Bronchial epithelial cell (primary cell): ENCODE measurements around the gene CREBBP. TPM values are rescaled to one million over a fixed set of nuclear protein-coding genes. Genes with fewer than 3 reads are reported as not detected.

ENCODE experiments used
- DNase-seq: peaks from one replicate; pipeline ENCODE4 v3.0.0-alpha.2; 2010; ENCODE audit warnings: low read depth
- FAIRE-seq: peaks from 2 replicates; lab custom pipeline; 2011; peaks lifted over from hg19 to GRCh38; lab: Jason Lieb, UNC
- H3K27me3 ChIP-seq: 2 replicates; pipeline ENCODE4 v1.5.1; 2011; ENCODE audit warnings: low read length; ENCODE audit not compliant: control insufficient read depth, insufficient read depth
- H3K36me3 ChIP-seq: 2 replicates; pipeline ENCODE4 v1.5.1; 2011; ENCODE audit warnings: low read length; ENCODE audit not compliant: control insufficient read depth, insufficient read depth
- H3K4me3 ChIP-seq: 2 replicates; pipeline ENCODE4 v1.5.1; 2011; ENCODE audit warnings: mild to moderate bottlenecking, low read depth, low read length, control low read depth
- CTCF ChIP-seq: IDR thresholded peaks from 2 replicates; pipeline ENCODE4 v1.5.1; 2011; ENCODE audit warnings: mild to moderate bottlenecking, moderate library complexity, low read length, control low read depth, inconsistent platforms; ENCODE audit not compliant: insufficient read depth, severe bottlenecking
- total RNA-seq: library from RNA; depleted of rRNA; stranded (reverse); fragments of >200 nt; gene quantifications from 2 replicates; pipeline ENCODE4 v1.2.1, GENCODE V29; 2014

The CREBBP gene
- total RNA-seq, 1 donor from 2014 or later = 7.4 TPM

- no peak for FAIRE-seq
- no peaks in the 10 kb centered on the region for H3K27me3 ChIP-seq
- H3K36me3 ChIP-seq = peaks cover 15% of the 10 kb centered on the region
These were observed 119.0 kb downstream of the CREBBP start for GRCh38 chr16:3761375-3762106.

GRCh38 chr16:3760518-3760917, 120.0 kb downstream of the CREBBP start:
- no peak for FAIRE-seq
- no peak overlapping the region for H3K4me3 ChIP-seq
- H3K27me3 ChIP-seq = no peaks in the 10 kb centered on the region
- no peak for TF ChIP-seq CTCF
- no peak for DNase-seq
- H3K36me3 ChIP-seq = peaks cover 14% of the 10 kb centered on the region

More at GRCh38 chr16:3761375-3762106, 119.0 kb downstream of the CREBBP start:
- DNase-seq = no peak
- no peak for TF ChIP-seq CTCF
- no peak overlapping the region for H3K4me3 ChIP-seq

- no peak for TF ChIP-seq CTCF
These were observed 120.8 kb downstream of the CREBBP start for GRCh38 chr16:3759736-3760135.

GRCh38 chr16:3756113-3756512, 124.4 kb downstream of the CREBBP start:
- DNase-seq = no peak
- no peaks in the 10 kb centered on the region for H3K27me3 ChIP-seq
- FAIRE-seq = no peak
- H3K36me3 ChIP-seq = peaks cover 14% of the 10 kb centered on the region
- no peak for TF ChIP-seq CTCF
- no peak overlapping the region for H3K4me3 ChIP-seq

More at GRCh38 chr16:3759736-3760135, 120.8 kb downstream of the CREBBP start:
- no peak for DNase-seq
- Histone ChIP-seq H3K36me3 (peaks cover 14% of the 10 kb centered on the region), H3K4me3 (no peak overlapping the region), H3K27me3 (no peaks in the 10 kb centered on the region)
- FAIRE-seq = no peak

- H3K36me3 ChIP-seq = peaks cover 13% of the 10 kb centered on the region
- H3K27me3 ChIP-seq = no peaks in the 10 kb centered on the region
- no peak for DNase-seq
- no peak for FAIRE-seq
- no peak for TF ChIP-seq CTCF
- no peak overlapping the region for H3K4me3 ChIP-seq
These were observed 125.3 kb downstream of the CREBBP start for GRCh38 chr16:3755249-3755648.
